Spinal cord (tissue), 10 donors: ENCODE data around the gene OLFM4. TPM values are rescaled to one million over a fixed set of nuclear protein-coding genes. Genes with fewer than 3 reads are reported as not detected.

Experiments used
- DNase-seq, 6 donors: peaks; one replicate each; pipeline versions ENCODE4 v3.0.0 to v3.0.0-alpha.2; 2013 to 2015; ENCODE audit warnings: low spot score in 6 of 6, low read depth in 4 of 6
- H3K27ac ChIP-seq: one replicate; pipeline ENCODE4 v1.5.1; 2013; ENCODE audit warnings: low read depth, low read length, control low read depth
- H3K27me3 ChIP-seq: one replicate; pipeline ENCODE4 v1.6.1; 2013; ENCODE audit warnings: low read length; ENCODE audit not compliant: control insufficient read depth, insufficient read depth
- H3K36me3 ChIP-seq: one replicate; pipeline ENCODE4 v1.6.1; 2013; ENCODE audit warnings: low read length; ENCODE audit not compliant: control insufficient read depth, insufficient read depth
- H3K4me1 ChIP-seq: one replicate; pipeline ENCODE4 v1.6.1; 2013; ENCODE audit warnings: low read length; ENCODE audit not compliant: control insufficient read depth, insufficient read depth
- H3K4me3 ChIP-seq: one replicate; pipeline ENCODE4 v1.5.1; 2013; ENCODE audit warnings: low read depth, low read length, control low read depth
- H3K9me3 ChIP-seq: one replicate; pipeline ENCODE4 v1.6.1; 2013; ENCODE audit warnings: low read length; ENCODE audit not compliant: control insufficient read depth, insufficient read depth
- WGBS: methylation state at CpG from one replicate; pipeline ENCODE4 v1.1.5; 2013; ENCODE audit warnings: missing lambda C conversion rate; ENCODE audit not compliant: insufficient coverage; 5-methylcytosine and 5-hydroxymethylcytosine counted together
- long read RNA-seq, 4 donors: transcript quantifications; one replicate each; lab custom pipeline, GENCODE V29; 2026
- polyA plus RNA-seq, 2 donors: library from polyadenylated mRNA; unstranded; fragments of 120-200 nt; gene quantifications; one replicate each; pipeline ENCODE4 v1.2.1, GENCODE V29; 2013; ENCODE audit not compliant: insufficient read length in 2 of 2
- total RNA-seq, 2 donors: library from RNA; depleted of rRNA in 1 of 2; stranded (reverse); fragments of 120-200 nt in 1 of 2; fragments of >200 nt in 1 of 2; gene quantifications; one replicate each; pipeline versions ENCODE4 v1.2.3 to v1.2.4, GENCODE V29; 2013 to 2014
- donor health status: healthy.

OLFM4 gene
- total RNA-seq, result 10 to 100 TPM in 1 of 2 donors, 1 to 10 TPM in 1; 1.5 to 38.6 TPM
- polyA plus RNA-seq, result under 1 TPM; 0.43 to 0.80 TPM
- long read RNA-seq, donor 1, result 0 reads
- long read RNA-seq, donor 2, result 0 reads
- long read RNA-seq, donor 3, result 0 reads
- long read RNA-seq, donor 4, result 0 reads

- WGBS, result 85% methylated on average over 7 of the region's 9 CpGs
- no peak within 1 kb of the TSS for H3K4me3 ChIP-seq
Observed at GRCh38 chr13:53028637-53029203, at the start of gene OLFM4. Gene OLFM4, plus strand, starts transcription at chr13:53028813. Its CDS starts 24 bp downstream, at chr13:53028837.

GRCh38 chr13:52978989-52979388 lies 49.6 kb upstream of the OLFM4 start:
- H3K4me1 ChIP-seq, result peaks cover 9% of the 10 kb centered on the region
- H3K27ac ChIP-seq, result no peak overlapping the region
- no peak overlapping the region for H3K4me3 ChIP-seq
- H3K9me3 ChIP-seq, result no peaks in the 10 kb centered on the region
- H3K27me3 ChIP-seq, result no peaks in the 10 kb centered on the region
- 80% methylated on average over 1 of the region's 5 CpGs for WGBS
- H3K36me3 ChIP-seq, result no peaks in the 10 kb centered on the region
- no peak for DNase-seq

More at GRCh38 chr13:53028637-53029203, at the start of gene OLFM4:
- H3K9me3 ChIP-seq, result no peaks in the 10 kb centered on the region
- no peak within 1 kb of the TSS for H3K27ac ChIP-seq
- H3K27me3 ChIP-seq, result no peaks in the 10 kb centered on the region
- H3K36me3 ChIP-seq, result no peaks in the 10 kb centered on the region
- DNase-seq, result peak in 1 of 6 donors; percentile 54
- no peaks in the 10 kb centered on the region for H3K4me1 ChIP-seq

- DNase-seq, result no peak
- no peaks in the 10 kb centered on the region for H3K9me3 ChIP-seq
- H3K36me3 ChIP-seq, result no peaks in the 10 kb centered on the region
- no peaks in the 10 kb centered on the region for H3K4me1 ChIP-seq
- no peak overlapping the region for H3K4me3 ChIP-seq
- WGBS, result 75% methylated on average over 1 of the region's 5 CpGs
- no peak overlapping the region for H3K27ac ChIP-seq
- H3K27me3 ChIP-seq, result no peaks in the 10 kb centered on the region
Observed at GRCh38 chr13:52980695-52981094, 47.9 kb upstream of the OLFM4 start.

GRCh38 chr13:52983836-52984235 lies 44.8 kb upstream of the OLFM4 start:
- no peak for DNase-seq
- WGBS, result no CpG with 5 or more reads among the region's 4 CpGs
- no peak overlapping the region for H3K27ac ChIP-seq

GRCh38 chr13:52984881-52985363 lies 43.7 kb upstream of the OLFM4 start:
- Histone ChIP-seq H3K4me1 (no peaks in the 10 kb centered on the region), H3K4me3 (no peak overlapping the region), H3K27ac (no peak overlapping the region), H3K27me3 (no peaks in the 10 kb centered on the region), H3K9me3 (no peaks in the 10 kb centered on the region), H3K36me3 (no peaks in the 10 kb centered on the region)
- no peak for DNase-seq
- WGBS, result 86% methylated on average over 4 of the region's 5 CpGs

More at GRCh38 chr13:52983836-52984235, 44.8 kb upstream of the OLFM4 start:
- no peaks in the 10 kb centered on the region for H3K4me1 ChIP-seq
- H3K9me3 ChIP-seq, result no peaks in the 10 kb centered on the region
- H3K36me3 ChIP-seq, result no peaks in the 10 kb centered on the region
- no peaks in the 10 kb centered on the region for H3K27me3 ChIP-seq
- no peak overlapping the region for H3K4me3 ChIP-seq

GRCh38 chr13:52991344-52992020 lies 37.1 kb upstream of the OLFM4 start:
- Histone ChIP-seq H3K9me3 (no peaks in the 10 kb centered on the region), H3K4me3 (no peak overlapping the region), H3K27me3 (no peaks in the 10 kb centered on the region), H3K36me3 (no peaks in the 10 kb centered on the region), H3K27ac (no peak overlapping the region), H3K4me1 (no peaks in the 10 kb centered on the region)
- 76% methylated on average over 11 of the region's 13 CpGs for WGBS
- peak in 1 of 6 donors; percentile 13 for DNase-seq

GRCh38 chr13:52992110-52992509 lies 36.5 kb upstream of the OLFM4 start:
- Histone ChIP-seq H3K4me3 (no peak overlapping the region), H3K4me1 (no peaks in the 10 kb centered on the region), H3K36me3 (no peaks in the 10 kb centered on the region), H3K27ac (no peak overlapping the region), H3K27me3 (no peaks in the 10 kb centered on the region), H3K9me3 (no peaks in the 10 kb centered on the region)
- WGBS, result 75% methylated on average over 11 of the region's 11 CpGs
- DNase-seq, result peak in 1 of 6 donors; percentile 15

GRCh38 chr13:52994051-52994450 lies 34.6 kb upstream of the OLFM4 start:
- WGBS, result no CpG with 5 or more reads among the region's 2 CpGs
- Histone ChIP-seq H3K4me1 (no peaks in the 10 kb centered on the region), H3K27me3 (no peaks in the 10 kb centered on the region), H3K4me3 (no peak overlapping the region), H3K27ac (no peak overlapping the region), H3K9me3 (no peaks in the 10 kb centered on the region), H3K36me3 (no peaks in the 10 kb centered on the region)
- peak in 1 of 6 donors; percentile 24 for DNase-seq

- H3K9me3 ChIP-seq, result no peaks in the 10 kb centered on the region
- peak in 1 of 6 donors; percentile 69 for DNase-seq
- H3K4me1 ChIP-seq, result no peaks in the 10 kb centered on the region
- no peaks in the 10 kb centered on the region for H3K36me3 ChIP-seq
- 60% methylated on average over 1 of the region's 1 CpG for WGBS
- H3K27me3 ChIP-seq, result no peaks in the 10 kb centered on the region
- H3K4me3 ChIP-seq, result no peak overlapping the region
- H3K27ac ChIP-seq, result no peak overlapping the region
Observed at GRCh38 chr13:52994865-52995264, 33.7 kb upstream of the OLFM4 start.
